A673 (cell line): ENCODE results near the gene TCF12.

Experiments used
- CTCF ChIP-seq: fragments of 300-800, 200-600 bp; sonication (generic); conservative IDR thresholded peaks from 2 replicates; pipeline ENCODE4 v1.5.1; 2017; ENCODE audit warnings: low read depth, mild to moderate bottlenecking, antibody characterized with exemption, low read length, moderate library complexity, mixed read lengths
- EZH2 ChIP-seq: fragments of 200-600 bp; sonication (generic); IDR thresholded peaks from 2 replicates; pipeline ENCODE4 v1.6.1; 2017; ENCODE audit warnings: borderline replicate concordance, low read depth, mild to moderate bottlenecking, mixed read lengths, antibody characterized with exemption, low read length; ENCODE audit not compliant: poor library complexity, severe bottlenecking

DNA sequence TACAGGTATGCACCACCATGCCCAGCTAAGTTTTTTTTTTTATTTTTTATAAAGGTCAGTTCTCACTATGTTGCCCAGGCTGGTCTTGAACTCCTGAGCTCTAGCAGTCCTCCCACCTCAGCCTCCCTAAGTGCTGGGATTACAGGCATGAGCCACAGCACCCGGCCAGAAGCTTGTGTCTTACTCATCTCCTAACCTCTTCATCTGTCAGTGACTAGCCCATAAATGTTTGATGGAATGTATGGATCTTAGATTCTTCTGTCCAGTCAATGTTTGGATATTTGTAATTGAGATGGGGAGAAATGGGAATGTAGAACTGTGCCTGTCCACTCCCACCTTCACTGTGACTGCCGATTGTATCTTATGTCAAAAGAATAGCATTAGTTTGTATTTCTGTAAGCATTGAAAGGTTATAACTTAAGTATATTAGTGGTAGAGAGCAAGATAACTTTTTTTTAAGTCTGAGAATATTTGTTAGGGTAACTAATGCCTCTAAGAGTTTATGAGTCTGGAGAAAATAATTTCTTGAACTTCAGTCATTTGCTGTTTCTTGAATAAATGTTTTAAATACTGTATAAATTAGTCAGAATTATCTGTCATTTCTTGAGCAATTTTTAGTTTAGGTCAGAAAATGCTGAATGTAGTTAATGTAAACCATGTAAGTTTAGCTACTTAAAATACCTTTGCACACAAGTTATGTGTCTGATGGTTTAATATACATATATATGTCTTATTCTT lies 242.5 kb downstream of the TCF12 start:
- TF ChIP-seq CTCF (no peak), EZH2 (no peak)
